ENCODE results near the gene MED29. TPM values are rescaled to one million over a fixed set of nuclear protein-coding genes. Genes with fewer than 3 reads are reported as not detected.

MED29 gene
- total RNA-seq, 1 experiment from 2014 or later, result 32.0 TPM

GRCh38 chr19:39384839-39385568, 6.2 kb upstream of the MED29 start:
- H3K27ac ChIP-seq (ENCODE audit: low read depth, low read length), result no peak overlapping the region; the same call in 1 of the 2 replicates
- H3K79me2 ChIP-seq (ENCODE audit: insufficient read depth, low read length), result peaks cover 12% of the 10 kb centered on the region
- RAD21 ChIA-PET (ENCODE audit: low non-redundant PET in 1 of 2, low total read pairs in 2 of 2, uncharacterized antibody in 2 of 2, unreplicated experiment in 2 of 2), result no interaction called here
- DNase-seq (ENCODE audit: low read depth, low spot score), result no peak
- no peak overlapping the region for H3K4me3 ChIP-seq (replicated peaks in 1 of 2; ENCODE audit: low read depth in 1 of 2, low read length in 2 of 2)
- peaks cover 4 to 7% of the 10 kb centered on the region in 2 experiments; a peak in 3 of 4 replicates for H3K4me1 ChIP-seq (ENCODE audit: control insufficient read depth in 1 of 2, insufficient read depth in 2 of 2, low read length in 2 of 2)
- intact Hi-C loops (cut with micrococcal nuclease), result no loop called here
- H4K20me1 ChIP-seq (ENCODE audit: insufficient read depth), result no peaks in the 10 kb centered on the region
- H3K4me2 ChIP-seq (ENCODE audit: low read length), result no peak overlapping the region
- no peaks in the 10 kb centered on the region for H3K9me3 ChIP-seq (ENCODE audit: control insufficient read depth in 1 of 2, insufficient read depth in 1 of 2, low read depth in 1 of 2, low read length in 2 of 2)
- BruUV-seq (replicated peaks), result no TSS peak
- no peaks in the 10 kb centered on the region for H3K9me2 ChIP-seq (ENCODE audit: insufficient read depth)
- H3K36me3 ChIP-seq (ENCODE audit: control insufficient read depth in 1 of 2, insufficient read depth in 2 of 2, low read length in 2 of 2), result peaks cover 54% of the 10 kb centered on the region in 2 experiments; a peak in 3 of 4 replicates
- no peaks in the 10 kb centered on the region for H3K27me3 ChIP-seq (ENCODE audit: insufficient read depth, low read length)
- POLR2A ChIA-PET, result no interaction called here
- TF ChIP-seq, protein P1, sequence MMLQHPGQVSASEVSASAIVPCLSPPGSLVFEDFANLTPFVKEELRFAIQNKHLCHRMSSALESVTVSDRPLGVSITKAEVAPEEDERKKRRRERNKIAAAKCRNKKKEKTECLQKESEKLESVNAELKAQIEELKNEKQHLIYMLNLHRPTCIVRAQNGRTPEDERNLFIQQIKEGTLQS (IDR thresholded peaks at IDR 0.05), result no peak
- no peak for TF ChIP-seq EZH2 (IDR thresholded peaks at IDR 0.05)
- TF ChIP-seq, protein P2, sequence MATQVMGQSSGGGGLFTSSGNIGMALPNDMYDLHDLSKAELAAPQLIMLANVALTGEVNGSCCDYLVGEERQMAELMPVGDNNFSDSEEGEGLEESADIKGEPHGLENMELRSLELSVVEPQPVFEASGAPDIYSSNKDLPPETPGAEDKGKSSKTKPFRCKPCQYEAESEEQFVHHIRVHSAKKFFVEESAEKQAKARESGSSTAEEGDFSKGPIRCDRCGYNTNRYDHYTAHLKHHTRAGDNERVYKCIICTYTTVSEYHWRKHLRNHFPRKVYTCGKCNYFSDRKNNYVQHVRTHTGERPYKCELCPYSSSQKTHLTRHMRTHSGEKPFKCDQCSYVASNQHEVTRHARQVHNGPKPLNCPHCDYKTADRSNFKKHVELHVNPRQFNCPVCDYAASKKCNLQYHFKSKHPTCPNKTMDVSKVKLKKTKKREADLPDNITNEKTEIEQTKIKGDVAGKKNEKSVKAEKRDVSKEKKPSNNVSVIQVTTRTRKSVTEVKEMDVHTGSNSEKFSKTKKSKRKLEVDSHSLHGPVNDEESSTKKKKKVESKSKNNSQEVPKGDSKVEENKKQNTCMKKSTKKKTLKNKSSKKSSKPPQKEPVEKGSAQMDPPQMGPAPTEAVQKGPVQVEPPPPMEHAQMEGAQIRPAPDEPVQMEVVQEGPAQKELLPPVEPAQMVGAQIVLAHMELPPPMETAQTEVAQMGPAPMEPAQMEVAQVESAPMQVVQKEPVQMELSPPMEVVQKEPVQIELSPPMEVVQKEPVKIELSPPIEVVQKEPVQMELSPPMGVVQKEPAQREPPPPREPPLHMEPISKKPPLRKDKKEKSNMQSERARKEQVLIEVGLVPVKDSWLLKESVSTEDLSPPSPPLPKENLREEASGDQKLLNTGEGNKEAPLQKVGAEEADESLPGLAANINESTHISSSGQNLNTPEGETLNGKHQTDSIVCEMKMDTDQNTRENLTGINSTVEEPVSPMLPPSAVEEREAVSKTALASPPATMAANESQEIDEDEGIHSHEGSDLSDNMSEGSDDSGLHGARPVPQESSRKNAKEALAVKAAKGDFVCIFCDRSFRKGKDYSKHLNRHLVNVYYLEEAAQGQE (IDR thresholded peaks at IDR 0.05; ENCODE audit: low read depth), result no peak
- TF ChIP-seq ZFX (IDR thresholded peaks at IDR 0.05), result no peak
- no peak for TF ChIP-seq SP1 (IDR thresholded peaks at IDR 0.05; ENCODE audit: low read depth)
- TF ChIP-seq CTCF (IDR thresholded peaks at IDR 0.05 in 2 of 3, conservative IDR thresholded peaks at IDR 0.05 in 1 of 3; ENCODE audit: borderline replicate concordance in 1 of 3, insufficient read depth in 1 of 3, low read depth in 2 of 3, low read length in 2 of 3), result no peak
- TF ChIP-seq ZNF274 (IDR thresholded peaks at IDR 0.05; ENCODE audit: low read depth, low read length), result no peak
- no peak for TF ChIP-seq POLR2A (IDR thresholded peaks at IDR 0.05; ENCODE audit: borderline replicate concordance, extremely low read depth, insufficient read depth, insufficient read length)
- TF ChIP-seq SRF (IDR thresholded peaks at IDR 0.05; ENCODE audit: low read depth), result no peak
- no peak for TF ChIP-seq SIN3A (IDR thresholded peaks at IDR 0.05; ENCODE audit: low read depth)
- no peak overlapping the region for H3K9ac ChIP-seq (ENCODE audit: low read length)
- no peak for ATAC-seq
- CTCF ChIA-PET, result no interaction called here
- H2AFZ ChIP-seq (ENCODE audit: low read depth, low read length, poor library complexity, severe bottlenecking), result no peak overlapping the region
